A549 (cell line): ENCODE results near the gene GPR4. TPM values are rescaled to one million over a fixed set of nuclear protein-coding genes. Genes with fewer than 3 reads are reported as not detected.
A peak's percentile ranks its signal among the peaks of the same experiment; 100 is the strongest.

Source experiments
- ATAC-seq, 2 experiments: fragments of 200-7000 bp in 1 of 2; fragments of >200 bp in 1 of 2; cut with Nextera tagmentation in 1 of 2; cut with Tn5 transposase in 1 of 2; 3 replicates each; pipeline versions ENCODE4 v1.8.0 to v1.9.1; 2018 to 2020; ENCODE audit warnings: mild to moderate bottlenecking in 1 of 2, moderate library complexity in 1 of 2
- CTCF ChIA-PET: fragments of 300-600 bp; sonication (Branson Sonifier 250); formaldehyde crosslinking; extraction: SDS; loops from one replicate; lab custom pipeline; 2021; ENCODE audit warnings: antibody characterized with exemption, inconsistent platforms; lab: Yijun Ruan, JAX
- POLR2A ChIA-PET: fragments of 350-600 bp; formaldehyde crosslinking; extraction: SDS; loops from one replicate; lab custom pipeline; 2021; ENCODE audit warnings: antibody characterized with exemption, inconsistent platforms; lab: Yijun Ruan, JAX
- DNase-seq, 2 experiments: peaks; one replicate each; pipeline versions ENCODE4 v3.0.0 to v3.0.0-alpha.2; 2011 to 2016; ENCODE audit warnings: low read depth in 1 of 2, low spot score in 1 of 2
- FAIRE-seq: peaks from 2 replicates; lab custom pipeline; 2011; peaks lifted over from hg19 to GRCh38; lab: Jason Lieb, UNC
- H3K27ac ChIP-seq, 2 experiments: fragments of >200 bp; sonication (Bioruptor Twin); formaldehyde crosslinking; 3 replicates each; pipeline ENCODE4 v1.5.1; 2016 to 2017
- H3K4me1 ChIP-seq: fragments of >200 bp; sonication (Bioruptor Twin); formaldehyde crosslinking; 3 replicates; pipeline ENCODE4 v1.6.1; 2016
- H3K4me2 ChIP-seq: fragments of >200 bp; sonication (Bioruptor Twin); formaldehyde crosslinking; 3 replicates; pipeline ENCODE4 v1.6.1; 2016
- H3K4me3 ChIP-seq: fragments of >200 bp; sonication (Bioruptor Twin); formaldehyde crosslinking; 3 replicates; pipeline ENCODE4 v1.5.1; 2016
- H3K9me3 ChIP-seq: fragments of >200 bp; sonication (Bioruptor Twin); formaldehyde crosslinking; 3 replicates; pipeline ENCODE4 v1.6.1; 2016
- BHLHE40 ChIP-seq: IDR thresholded peaks from 2 replicates; pipeline ENCODE4 v1.6.1; 2012; ENCODE audit warnings: low read depth, low read length, inconsistent platforms
- CBX8 ChIP-seq: fragments of 200-600 bp; sonication (generic); IDR thresholded peaks from 2 replicates; pipeline ENCODE4 v1.6.1; 2016
- CEBPB ChIP-seq, 2 experiments: fragments of >200 bp in 1 of 2; sonication (Bioruptor Twin) in 1 of 2; formaldehyde crosslinking in 1 of 2; IDR thresholded peaks; 2 replicates each; pipeline ENCODE4 v1.6.1; 2012 to 2016
- CHD4 ChIP-seq: fragments of 200-600 bp; sonication (generic); IDR thresholded peaks from 2 replicates; pipeline ENCODE4 v1.6.1; 2016; ENCODE audit warnings: antibody characterized with exemption, mild to moderate bottlenecking, borderline replicate concordance
- CTCF ChIP-seq: fragments of >200 bp; sonication (Bioruptor Twin); formaldehyde crosslinking; IDR thresholded peaks from 3 replicates; pipeline ENCODE4 v1.5.1; 2016
- EHF ChIP-seq: fragments of 250-450 bp; sonication (Bioruptor Pico); IDR thresholded peaks from 2 replicates; pipeline ENCODE4 v1.5.0; 2020; ENCODE audit warnings: mild to moderate bottlenecking
- ELK1 ChIP-seq: fragments of 150-350 bp; IDR thresholded peaks from 2 replicates; pipeline ENCODE4 v1.6.1; 2014; ENCODE audit warnings: low read depth, mild to moderate bottlenecking, low read length
- EP300 ChIP-seq, 2 experiments: fragments of >200 bp; sonication (Bioruptor Twin); formaldehyde crosslinking; IDR thresholded peaks; 2 replicates in 1 of 2; 3 replicates in 1 of 2; pipeline ENCODE4 v1.6.1; 2016 to 2017
- ESRRA ChIP-seq: fragments of 150-350 bp; IDR thresholded peaks from 2 replicates; pipeline ENCODE4 v1.6.1; 2014; ENCODE audit warnings: mild to moderate bottlenecking, low read length, borderline replicate concordance
- FOSB ChIP-seq: fragments of 250-450 bp; sonication (Bioruptor Pico); IDR thresholded peaks from 2 replicates; pipeline ENCODE4 v1.5.0; 2020; ENCODE audit warnings: mild to moderate bottlenecking, moderate library complexity
- FOSL2 ChIP-seq, 2 experiments: fragments of 450-650 bp in 1 of 2; fragments of >200 bp in 1 of 2; sonication (Bioruptor Twin) in 1 of 2; formaldehyde crosslinking; IDR thresholded peaks; 2 replicates each; pipeline versions ENCODE4 v1.5.0 to v1.6.1; 2016 to 2020; ENCODE audit warnings: mild to moderate bottlenecking in 1 of 2, moderate library complexity in 1 of 2
- FOXS1 ChIP-seq: fragments of 250-450 bp; sonication (Bioruptor Pico); IDR thresholded peaks from 2 replicates; pipeline ENCODE4 v1.5.0; 2020; ENCODE audit warnings: mild to moderate bottlenecking, moderate library complexity
- GATA3 ChIP-seq: IDR thresholded peaks from 2 replicates; pipeline ENCODE4 v1.6.1; 2012; ENCODE audit warnings: borderline replicate concordance
- HEYL ChIP-seq: fragments of 250-450 bp; sonication (Bioruptor Pico); IDR thresholded peaks from 2 replicates; pipeline ENCODE4 v1.8.0; 2021; ENCODE audit warnings: mild to moderate bottlenecking, moderate library complexity
- HOXA7 ChIP-seq: fragments of 250-450 bp; sonication (Bioruptor Pico); IDR thresholded peaks from 2 replicates; pipeline ENCODE4 v1.5.0; 2020; ENCODE audit warnings: mild to moderate bottlenecking, moderate library complexity
- HOXB13 ChIP-seq: fragments of 250-450 bp; sonication (Bioruptor Pico); IDR thresholded peaks from 2 replicates; pipeline ENCODE4 v1.5.0; 2020; ENCODE audit warnings: low read depth, mild to moderate bottlenecking, moderate library complexity
- JUN ChIP-seq, 2 experiments: fragments of >200 bp; sonication (Bioruptor Twin); formaldehyde crosslinking; IDR thresholded peaks; 2 replicates in 1 of 2; 3 replicates in 1 of 2; pipeline ENCODE4 v1.6.1; 2016 to 2017
- JUNB ChIP-seq: fragments of >200 bp; sonication (Bioruptor Twin); formaldehyde crosslinking; IDR thresholded peaks from 2 replicates; pipeline ENCODE4 v1.6.1; 2016
- KDM1A ChIP-seq: fragments of 200-600 bp; sonication (generic); IDR thresholded peaks from 2 replicates; pipeline ENCODE4 v1.6.1; 2016; ENCODE audit warnings: low read depth, mild to moderate bottlenecking
- KDM5A ChIP-seq: fragments of 200-600 bp; sonication (generic); IDR thresholded peaks from 2 replicates; pipeline ENCODE4 v1.6.1; 2016; ENCODE audit warnings: antibody characterized with exemption, mild to moderate bottlenecking
- MAFK ChIP-seq: fragments of 450-650 bp; IDR thresholded peaks from 2 replicates; pipeline ENCODE4 v1.6.1; 2014; ENCODE audit not compliant: partially characterized antibody
- NFE2L2 ChIP-seq: fragments of 150-350 bp; conservative IDR thresholded peaks from 2 replicates; pipeline ENCODE4 v1.6.1; 2014; ENCODE audit warnings: low read length
- NPAS2 ChIP-seq: fragments of 250-450 bp; sonication (Bioruptor Pico); IDR thresholded peaks from 2 replicates; pipeline ENCODE4 v1.8.0; 2022; ENCODE audit warnings: mild to moderate bottlenecking, moderate library complexity, borderline replicate concordance
- PHF8 ChIP-seq: fragments of 200-600 bp; sonication (generic); IDR thresholded peaks from 2 replicates; pipeline ENCODE4 v1.6.1; 2016; ENCODE audit warnings: low read depth, mild to moderate bottlenecking, antibody characterized with exemption, moderate library complexity, borderline replicate concordance
- POLR2AphosphoS2 ChIP-seq: conservative IDR thresholded peaks from 2 replicates; pipeline ENCODE4 v1.6.1; 2012; ENCODE audit warnings: low read length, improper control_type of control experiment, inconsistent platforms
- RAD21 ChIP-seq, 2 experiments: fragments of >200 bp in 1 of 2; sonication (Bioruptor Twin) in 1 of 2; formaldehyde crosslinking in 1 of 2; IDR thresholded peaks in 1 of 2; conservative IDR thresholded peaks in 1 of 2; 2 replicates in 1 of 2; 3 replicates in 1 of 2; pipeline ENCODE4 v1.6.1; 2012 to 2018; ENCODE audit warnings: inconsistent platforms in 1 of 2
- RARB ChIP-seq: fragments of 250-450 bp; sonication (Bioruptor Pico); IDR thresholded peaks from 2 replicates; pipeline ENCODE4 v1.8.0; 2021; ENCODE audit warnings: mild to moderate bottlenecking, moderate library complexity
- RFX5 ChIP-seq: fragments of 450-650 bp; IDR thresholded peaks from 2 replicates; pipeline ENCODE4 v1.7.1; 2014; ENCODE audit warnings: antibody characterized with exemption, mild to moderate bottlenecking, moderate library complexity
- SMC3 ChIP-seq: fragments of >200 bp; sonication (Bioruptor Twin); formaldehyde crosslinking; IDR thresholded peaks from 3 replicates; pipeline ENCODE4 v1.6.1; 2018; ENCODE audit warnings: inconsistent platforms
- TFCP2L1 ChIP-seq: fragments of 250-450 bp; sonication (Bioruptor Pico); IDR thresholded peaks from 2 replicates; pipeline ENCODE4 v1.5.0; 2021; ENCODE audit warnings: mild to moderate bottlenecking
- TP53 ChIP-seq: fragments of 250-450 bp; sonication (Bioruptor Pico); IDR thresholded peaks from 2 replicates; pipeline ENCODE4 v1.5.0; 2021; ENCODE audit warnings: mild to moderate bottlenecking, moderate library complexity
- USF2 ChIP-seq: fragments of 450-650 bp; IDR thresholded peaks from 2 replicates; pipeline ENCODE4 v1.6.1; 2014; ENCODE audit warnings: antibody characterized with exemption
- ZSCAN20 ChIP-seq: fragments of 250-450 bp; sonication (Bioruptor Pico); IDR thresholded peaks from 2 replicates; pipeline ENCODE4 v1.8.0; 2022; ENCODE audit warnings: mild to moderate bottlenecking, moderate library complexity
- WGBS: methylation state at CpG from one replicate; pipeline ENCODE4 v1.1.6; 2017; ENCODE audit errors: missing lambda C conversion rate; 5-methylcytosine and 5-hydroxymethylcytosine counted together
- polyA plus RNA-seq, 4 experiments: library from polyadenylated mRNA; depleted of rRNA in 3 of 4; stranded (reverse); fragments of >200 nt; fragmentation: RNase III in 1 of 4; extraction: RNeasy Plus Mini Kit Qiagen cat#74134 plus additional on column Dnase treatment in 1 of 4; gene quantifications; 2 replicates in 3 of 4; 3 replicates in 1 of 4; pipeline ENCODE4 v1.2.3, GENCODE V29; 2011 to 2017
- TF ChIP-seq, protein P1 (sequence below): fragments of 250-450 bp; sonication (Bioruptor Pico); IDR thresholded peaks from 2 replicates; pipeline ENCODE4 v1.5.0; 2020; ENCODE audit warnings: low read depth, mild to moderate bottlenecking, moderate library complexity
- TF ChIP-seq, protein P2 (sequence below): fragments of >200 bp; sonication (Bioruptor Twin); formaldehyde crosslinking; IDR thresholded peaks from 2 replicates; pipeline ENCODE4 v1.6.1; 2016
- TF ChIP-seq, protein P3 (sequence below): IDR thresholded peaks from 2 replicates; pipeline ENCODE4 v1.6.1; 2012; ENCODE audit warnings: low read depth, borderline replicate concordance

GPR4 gene
- polyA plus RNA-seq, 2 of the 4 experiments (the other 2 are of a cell fraction), result 0.03 to 0.10 TPM

GRCh38 chr19:45577111-45577905 lies 24.7 kb downstream of the GPR4 start:
- Histone ChIP-seq H3K4me1 (peaks cover 52% of the 10 kb centered on the region), H3K9me3 (no peaks in the 10 kb centered on the region), H3K27ac (peak overlapping the region; percentile 79 to 85), H3K4me2 (peak overlapping the region; percentile 78), H3K4me3 (0 out of 3 replicates have a peak overlapping the region, but pooled peaks have one; percentile 2)
- POLR2A ChIA-PET, result interaction anchor here (1.0 to 1.9 kb wide), 2 partner anchors 64 to 94 kb away, joined by 3 to 10 read pairs; no protein-coding TSS in a partner anchor
- DNase-seq, result peak; percentile 82 to 91
- ATAC-seq, result peak; percentile 95 to 97
- CTCF ChIA-PET, result interaction anchor here (1.0 to 6.4 kb wide), 9 partner anchors 8 to 150 kb away, joined by 3 to 46 read pairs (median 4); no protein-coding TSS in a partner anchor
- FAIRE-seq, result peak; percentile 82
- WGBS, result under 1% methylated on average over 11 of the region's 11 CpGs
- peak; percentile 25; the same call in 2 of the 3 replicates for TF ChIP-seq SMC3
- TF ChIP-seq CHD4, result no peak
- TF ChIP-seq ELK1, result no peak
- TF ChIP-seq, protein P1, sequence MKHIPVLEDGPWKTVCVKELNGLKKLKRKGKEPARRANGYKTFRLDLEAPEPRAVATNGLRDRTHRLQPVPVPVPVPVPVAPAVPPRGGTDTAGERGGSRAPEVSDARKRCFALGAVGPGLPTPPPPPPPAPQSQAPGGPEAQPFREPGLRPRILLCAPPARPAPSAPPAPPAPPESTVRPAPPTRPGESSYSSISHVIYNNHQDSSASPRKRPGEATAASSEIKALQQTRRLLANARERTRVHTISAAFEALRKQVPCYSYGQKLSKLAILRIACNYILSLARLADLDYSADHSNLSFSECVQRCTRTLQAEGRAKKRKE, result no peak; the same call in 1 of the 2 replicates
- TF ChIP-seq HOXB13, result no peak
- TF ChIP-seq, protein P2, sequence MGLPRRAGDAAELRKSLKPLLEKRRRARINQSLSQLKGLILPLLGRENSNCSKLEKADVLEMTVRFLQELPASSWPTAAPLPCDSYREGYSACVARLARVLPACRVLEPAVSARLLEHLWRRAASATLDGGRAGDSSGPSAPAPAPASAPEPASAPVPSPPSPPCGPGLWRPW, result no peak
- 0 out of 2 replicates have a peak, but pooled peaks have one; percentile 42 for TF ChIP-seq FOSL2 (IDR thresholded peaks at IDR 0.05)
- TF ChIP-seq FOSL2 (CRISPR knock-in tag; IDR thresholded peaks at IDR 0.05), result peak; percentile 89
- peak in 1 of 2 experiments; percentile 38; a peak in 1 of 5 replicates for TF ChIP-seq EP300 (IDR thresholded peaks at IDR 0.05)
- TF ChIP-seq HEYL, result no peak
- peak in 1 of 2 experiments; percentile 36; a peak in 1 of 5 replicates for TF ChIP-seq RAD21 (conservative IDR thresholded peaks at IDR 0.05 in 1 of 2, IDR thresholded peaks at IDR 0.05 in 1 of 2)
- no peak for TF ChIP-seq RFX5
- no peak for TF ChIP-seq NPAS2 (CRISPR knock-in tag)
- TF ChIP-seq GATA3, result peak; percentile 49; the same call in 1 of the 2 replicates
- no peak for TF ChIP-seq FOXS1 (CRISPR knock-in tag)
- TF ChIP-seq CTCF, result no peak
- peak; percentile 66 to 74; a peak in 4 of 5 replicates for TF ChIP-seq JUN (IDR thresholded peaks at IDR 0.05)
- peak; percentile 86 for TF ChIP-seq MAFK
- no peak for TF ChIP-seq KDM1A
- no peak for TF ChIP-seq ZSCAN20 (CRISPR knock-in tag)
- no peak for TF ChIP-seq USF2
- no peak for TF ChIP-seq TFCP2L1 (CRISPR knock-in tag)
- no peak for TF ChIP-seq FOSB (CRISPR knock-in tag)
- TF ChIP-seq BHLHE40, result no peak
- peak; percentile 76 for TF ChIP-seq JUNB
- TF ChIP-seq POLR2AphosphoS2, result no peak
- TF ChIP-seq, protein P3, sequence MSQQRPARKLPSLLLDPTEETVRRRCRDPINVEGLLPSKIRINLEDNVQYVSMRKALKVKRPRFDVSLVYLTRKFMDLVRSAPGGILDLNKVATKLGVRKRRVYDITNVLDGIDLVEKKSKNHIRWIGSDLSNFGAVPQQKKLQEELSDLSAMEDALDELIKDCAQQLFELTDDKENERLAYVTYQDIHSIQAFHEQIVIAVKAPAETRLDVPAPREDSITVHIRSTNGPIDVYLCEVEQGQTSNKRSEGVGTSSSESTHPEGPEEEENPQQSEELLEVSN, result peak; percentile 88; the same call in 1 of the 2 replicates
- TF ChIP-seq CEBPB (IDR thresholded peaks at IDR 0.05), result peak in 1 of 2 experiments; percentile 8; a peak in 1 of 4 replicates
- no peak for TF ChIP-seq PHF8
- TF ChIP-seq EHF, result no peak
- no peak for TF ChIP-seq NFE2L2
- no peak for TF ChIP-seq CBX8
- no peak for TF ChIP-seq TP53 (CRISPR knock-in tag)
- TF ChIP-seq KDM5A, result no peak
- TF ChIP-seq HOXA7 (CRISPR knock-in tag), result no peak
- no peak for TF ChIP-seq ESRRA
- peak; percentile 29; the same call in 1 of the 2 replicates for TF ChIP-seq RARB (CRISPR knock-in tag)
